Measurements from ENCODE around the gene MATK.

The MATK gene

GRCh38 chr19:3790941-3791340 is 4.8 kb upstream of the MATK start:
- DNase-seq (ENCODE audit: low read depth in 3 of 3): no peak

GRCh38 chr19:3790209-3790734 is 4.1 kb upstream of the MATK start:
- DNase-seq (ENCODE audit: low read depth in 3 of 3): no peak

GRCh38 chr19:3788996-3789778 is 3.0 kb upstream of the MATK start:
- no peak for DNase-seq (ENCODE audit: low read depth in 3 of 3)

GRCh38 chr19:3785451-3785937 is 687 bp downstream of the MATK start:
- DNase-seq (ENCODE audit: low read depth in 3 of 3): peak in 2 of 3 experiments; percentile 34 to 41

GRCh38 chr19:3784607-3785450 is 1.4 kb downstream of the MATK start:
- DNase-seq (ENCODE audit: low read depth in 3 of 3): no peak

- DNase-seq (ENCODE audit: low read depth in 3 of 3): peak in 1 of 3 experiments; percentile 17
Measured at GRCh38 chr19:3783660-3784584, 2.3 kb downstream of the MATK start.

- DNase-seq (ENCODE audit: low read depth in 3 of 3): no peak
Measured at GRCh38 chr19:3782903-3783302, 3.3 kb downstream of the MATK start.

- no peak for DNase-seq (ENCODE audit: low read depth in 3 of 3)
Measured at GRCh38 chr19:3782330-3782729, 3.9 kb downstream of the MATK start.

- DNase-seq (ENCODE audit: low read depth in 3 of 3): no peak
Measured at GRCh38 chr19:3781603-3782002, 4.6 kb downstream of the MATK start.

- no peak for DNase-seq (ENCODE audit: low read depth in 3 of 3)
Measured at GRCh38 chr19:3780786-3781304, 5.3 kb downstream of the MATK start.

- DNase-seq (ENCODE audit: low read depth in 3 of 3): no peak
Measured at GRCh38 chr19:3778899-3779723, 7.1 kb downstream of the MATK start.

GRCh38 chr19:3778104-3778867 is 7.9 kb downstream of the MATK start:
- DNase-seq (ENCODE audit: low read depth in 3 of 3): no peak

- DNase-seq (ENCODE audit: low read depth in 3 of 3): no peak
Measured at GRCh38 chr19:3776479-3777040, 9.6 kb downstream of the MATK start.

GRCh38 chr19:3775831-3776230 is 10.3 kb downstream of the MATK start:
- DNase-seq (ENCODE audit: low read depth in 3 of 3): no peak

- DNase-seq (ENCODE audit: low read depth in 3 of 3): no peak
Measured at GRCh38 chr19:3775374-3775711, 10.8 kb downstream of the MATK start.

- no peak for DNase-seq (ENCODE audit: low read depth in 3 of 3)
Measured at GRCh38 chr19:3774621-3775373, 11.4 kb downstream of the MATK start.

- no peak for DNase-seq (ENCODE audit: low read depth in 3 of 3)
Measured at GRCh38 chr19:3773814-3774515, 12.2 kb downstream of the MATK start.

GRCh38 chr19:3771906-3772455 is 14.2 kb downstream of the MATK start, which contains the start of gene RAX2:
Gene RAX2, minus strand, starts transcription at chr19:3772228. Its CDS starts 486 bp downstream, at chr19:3771742.
- DNase-seq (ENCODE audit: low read depth in 3 of 3): no peak

All from stimulated activated CD4-positive, alpha-beta T cell treated with anti-CD3 and anti-CD28 coated beads, TNF-alpha, amount 100 ng/mL, for 4 hours (primary cell).